GM18526 (cell line): ENCODE data around the gene P2RX3.

Experiments used
- POLR2A ChIP-seq: IDR thresholded peaks from 3 replicates; pipeline ENCODE4 v1.6.1; 2011; ENCODE audit not compliant: insufficient read length; ENCODE audit errors: extremely low read depth

Gene P2RX3

GRCh38 chr11:57318178-57318577 is 20.0 kb upstream of the P2RX3 start:
- TF ChIP-seq POLR2A: no peak

GRCh38 chr11:57320067-57320718 is 18.0 kb upstream of the P2RX3 start:
- no peak for TF ChIP-seq POLR2A

GRCh38 chr11:57320719-57321387 is 17.3 kb upstream of the P2RX3 start:
- TF ChIP-seq POLR2A: no peak

- no peak for TF ChIP-seq POLR2A
Measured at GRCh38 chr11:57321388-57322255, 16.5 kb upstream of the P2RX3 start.

GRCh38 chr11:57322256-57323166 is 15.6 kb upstream of the P2RX3 start:
- no peak for TF ChIP-seq POLR2A

- no peak for TF ChIP-seq POLR2A
Measured at GRCh38 chr11:57323167-57323854, 14.8 kb upstream of the P2RX3 start.

GRCh38 chr11:57323855-57324153 is 14.3 kb upstream of the P2RX3 start:
- TF ChIP-seq POLR2A: no peak

GRCh38 chr11:57324154-57324885 is 13.8 kb upstream of the P2RX3 start:
- no peak for TF ChIP-seq POLR2A

GRCh38 chr11:57324886-57325734 is 13.0 kb upstream of the P2RX3 start, which contains the start of gene TNKS1BP1:
Gene TNKS1BP1, minus strand, starts transcription at chr11:57324952. Its CDS starts 3,067 bp downstream, at chr11:57321885.
- peak; percentile 73 for TF ChIP-seq POLR2A

GRCh38 chr11:57325735-57326048 is 12.5 kb upstream of the P2RX3 start:
- TF ChIP-seq POLR2A: no peak

- no peak for TF ChIP-seq POLR2A
Measured at GRCh38 chr11:57327721-57328120, 10.4 kb upstream of the P2RX3 start.

- no peak for TF ChIP-seq POLR2A
Measured at GRCh38 chr11:57330029-57330428, 8.1 kb upstream of the P2RX3 start.

GRCh38 chr11:57331720-57332119 is 6.4 kb upstream of the P2RX3 start:
- no peak for TF ChIP-seq POLR2A
